Activated CD4-positive, alpha-beta T cell treated with anti-CD3 and anti-CD28 coated beads for 1 hour (primary cell): Measurements from ENCODE around the gene AADAT.
"Not testable (repeated sequence)": the region's sequence is repeated elsewhere in the genome, so short reads cannot be mapped to it uniquely, and the experiment has no call there.

ENCODE experiments used
- DNase-seq: peaks from one replicate; pipeline ENCODE4 v3.0.0-alpha.2; 2020

AADAT gene

DNA sequence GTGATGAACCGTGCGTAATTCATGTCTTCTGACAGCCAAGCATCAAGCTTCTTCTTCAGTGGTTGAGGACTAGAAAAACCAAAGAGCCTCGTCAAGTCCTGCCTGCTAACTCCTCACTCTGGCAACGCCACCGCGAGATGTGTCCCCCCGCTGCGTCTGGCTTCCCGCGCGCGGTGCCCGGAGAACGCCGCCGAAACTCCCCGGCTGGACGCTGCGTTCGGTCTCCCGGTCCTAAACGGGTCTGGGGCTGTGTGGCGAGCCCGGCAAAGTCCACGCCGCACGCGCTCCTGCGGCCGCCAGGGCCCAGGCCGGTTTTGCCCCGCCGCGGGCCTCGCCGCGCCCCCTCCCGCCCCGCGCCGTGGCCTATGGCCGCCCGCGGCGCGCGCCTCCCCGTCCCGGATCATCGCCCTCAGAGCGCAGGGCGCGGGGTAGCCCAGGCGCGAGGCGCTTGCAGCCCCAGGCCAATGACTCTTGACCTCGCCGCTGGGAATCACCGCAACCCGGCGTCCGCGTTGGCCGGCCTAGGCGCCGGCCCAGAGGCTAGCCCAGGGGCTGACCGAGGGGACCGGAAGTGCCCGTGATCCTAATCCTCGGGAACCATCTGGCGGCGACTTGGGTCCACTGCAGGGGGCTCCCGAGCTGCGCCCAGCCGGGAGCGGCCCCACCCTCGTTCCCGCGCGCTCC, at the start of gene AADAT:
AADAT (minus strand) TSS at position 289 of the 684 bp plus-strand sequence; CDS start at position 23, 266 bp downstream.
- DNase-seq = no peak

- DNase-seq = peak; percentile 40
Observed at GRCh38 chr4:170138580-170139194, 48.9 kb upstream of the AADAT start.

DNA sequence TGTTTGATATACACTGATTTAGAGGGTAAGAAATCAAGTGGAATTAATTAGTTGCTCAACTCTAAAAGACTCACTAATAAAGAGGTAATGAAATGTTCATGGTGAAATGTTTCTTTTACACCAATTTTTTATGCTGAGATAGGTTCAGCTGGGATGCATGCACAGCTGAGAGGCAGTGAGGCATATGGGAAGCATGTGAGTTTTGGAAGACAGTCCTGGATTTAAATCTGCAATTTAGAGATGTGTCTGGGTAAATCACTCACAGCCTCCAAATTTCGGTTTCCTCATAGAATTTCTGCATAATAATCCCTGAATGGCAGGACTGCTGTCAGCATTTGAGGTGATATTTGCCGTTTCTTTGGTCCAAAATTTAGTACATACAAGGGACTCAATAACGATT, 48.2 kb upstream of the AADAT start:
- DNase-seq = no peak

DNA sequence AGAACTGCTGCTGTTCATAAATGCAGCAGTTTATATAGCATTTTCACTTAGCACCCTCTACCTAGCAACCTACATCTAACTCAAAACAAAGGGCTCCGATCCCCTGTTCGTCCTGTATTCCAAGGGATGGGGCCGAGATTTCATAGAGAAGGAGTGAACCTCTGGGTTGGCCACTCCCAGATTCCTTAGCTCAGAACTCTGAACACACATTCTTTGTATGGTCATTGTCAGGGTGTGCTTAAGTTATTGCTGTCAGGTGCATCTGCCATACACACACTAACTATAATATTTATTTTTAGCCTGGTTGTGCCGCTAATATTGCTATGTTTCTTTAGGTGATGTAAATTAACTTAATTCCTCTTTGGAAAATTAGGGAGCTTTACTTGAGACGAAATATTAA, 47.7 kb upstream of the AADAT start:
- DNase-seq = no peak

GRCh38 chr4:170134821-170135220, 45.1 kb upstream of the AADAT start:
- DNase-seq = no peak

GRCh38 chr4:170128219-170128804, 38.6 kb upstream of the AADAT start:
- no peak for DNase-seq

- DNase-seq = no peak
Observed at GRCh38 chr4:170127758-170128157, 38.0 kb upstream of the AADAT start.

DNA sequence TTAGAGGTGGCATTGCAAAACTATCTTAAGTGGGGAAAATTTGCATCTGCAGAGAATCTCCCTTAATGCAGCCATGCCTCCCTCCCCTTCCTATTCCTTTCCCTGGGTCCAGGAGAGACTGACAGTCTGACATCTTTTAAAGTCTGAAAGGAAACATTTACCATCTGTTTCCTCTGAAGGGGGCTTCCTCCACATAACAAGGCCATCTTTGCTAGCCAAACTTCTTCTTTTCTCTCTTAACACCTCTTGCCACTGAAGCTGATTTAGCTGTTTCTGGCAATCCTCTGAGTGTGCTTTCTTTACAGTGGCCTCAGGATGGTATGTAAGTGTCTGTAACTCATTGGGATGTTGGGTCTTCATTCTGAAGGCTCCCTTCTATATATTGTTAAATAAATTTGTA, 34.6 kb upstream of the AADAT start:
- no peak for DNase-seq

GRCh38 chr4:170122252-170122651, 32.5 kb upstream of the AADAT start:
- no peak for DNase-seq

DNA sequence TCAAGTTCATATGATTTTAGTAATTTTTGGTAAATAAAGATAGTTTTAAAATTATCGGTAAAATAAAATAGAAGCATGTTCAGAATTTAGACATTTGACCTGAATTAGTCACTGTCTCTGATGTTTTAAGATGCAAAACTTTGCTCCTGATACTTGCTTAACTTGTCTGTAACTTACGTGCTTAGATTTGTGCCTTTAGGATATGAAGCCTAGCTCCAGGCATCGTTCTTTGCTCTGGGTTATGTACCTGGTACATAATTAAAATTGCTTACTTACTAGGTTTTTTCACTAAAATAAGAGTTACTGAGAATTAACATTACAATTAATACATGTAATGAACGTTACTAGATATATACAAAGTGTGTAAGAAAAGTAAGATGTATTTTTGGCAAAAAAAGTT, 24.9 kb upstream of the AADAT start:
- no peak for DNase-seq

- not testable (repeated sequence) for DNase-seq
Observed at GRCh38 chr4:170114183-170114582, 24.4 kb upstream of the AADAT start.

DNA sequence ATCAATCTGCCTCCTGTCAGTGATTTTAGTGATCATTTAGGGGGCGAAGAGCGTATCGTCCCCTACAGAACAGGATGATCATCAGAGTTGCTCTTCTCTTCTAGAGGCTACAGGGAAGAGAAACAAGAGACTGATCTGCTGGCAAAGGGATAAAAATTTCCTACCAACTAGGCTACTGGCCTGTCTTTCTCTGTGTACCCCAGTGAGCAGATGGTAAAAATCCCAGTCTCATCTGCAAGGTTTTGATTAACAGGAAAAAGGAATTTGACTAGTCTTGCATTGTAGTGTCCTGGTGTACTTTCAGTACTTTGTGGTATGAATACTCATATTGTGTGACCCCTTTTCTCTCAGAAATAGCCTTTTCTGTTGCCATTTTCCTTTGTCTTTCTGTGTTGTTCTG, 21.8 kb upstream of the AADAT start:
- no peak for DNase-seq

GRCh38 chr4:170111085-170111484, 21.3 kb upstream of the AADAT start:
- DNase-seq = no peak

DNA sequence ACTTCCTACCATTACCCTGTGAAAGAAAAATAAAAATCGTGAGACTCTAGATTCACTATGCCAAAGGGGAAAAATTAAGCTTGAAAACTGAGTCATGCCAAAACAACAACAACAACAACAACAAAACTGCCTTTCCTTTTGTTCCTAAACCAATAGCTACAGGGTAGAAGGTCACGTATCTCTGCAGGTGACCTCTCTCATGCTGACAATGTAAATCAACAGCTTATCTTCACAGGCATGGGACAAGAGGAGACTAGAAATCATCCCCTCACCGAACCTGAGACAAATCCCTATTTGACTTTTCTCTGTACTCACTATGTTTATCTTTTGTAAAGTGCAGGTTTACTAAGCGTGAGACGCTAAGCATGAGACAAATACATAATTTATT, 20.5 kb upstream of the AADAT start:
- DNase-seq = no peak

DNA sequence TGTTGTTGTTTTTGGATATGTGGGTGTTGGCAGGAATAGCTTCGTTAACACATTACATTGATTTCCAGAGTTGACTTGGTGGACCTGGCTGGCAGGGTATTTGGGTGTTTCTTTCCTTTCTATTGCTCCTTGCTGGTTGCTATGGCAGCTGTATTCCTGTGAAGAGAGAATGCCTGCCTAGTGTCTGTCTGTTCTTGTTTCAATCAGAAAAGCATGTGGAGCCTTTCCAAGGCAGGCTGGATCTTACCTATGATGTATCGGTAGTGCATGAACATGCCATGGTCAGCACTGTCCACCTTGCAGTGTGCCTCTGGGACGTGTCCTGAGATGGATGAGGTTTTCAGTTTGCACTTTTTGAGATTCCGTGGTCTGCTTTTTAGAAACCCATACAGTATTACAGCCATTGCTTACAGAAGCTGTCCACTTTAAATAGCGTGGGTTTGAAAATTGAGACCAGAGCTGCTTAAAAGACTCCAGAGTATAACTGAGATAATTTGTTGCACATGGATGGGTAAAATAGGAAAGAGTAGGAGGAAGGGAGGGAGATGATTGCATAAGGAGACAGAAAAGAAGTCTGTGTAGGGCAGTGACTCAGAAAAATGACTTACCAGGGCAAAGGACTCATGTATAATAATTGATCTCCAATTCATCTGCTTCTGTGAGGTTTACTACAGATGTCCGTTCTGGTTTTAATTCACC, 20.0 kb upstream of the AADAT start:
- no peak for DNase-seq

- DNase-seq = no peak
Observed at GRCh38 chr4:170106900-170107299, 17.1 kb upstream of the AADAT start.

DNA sequence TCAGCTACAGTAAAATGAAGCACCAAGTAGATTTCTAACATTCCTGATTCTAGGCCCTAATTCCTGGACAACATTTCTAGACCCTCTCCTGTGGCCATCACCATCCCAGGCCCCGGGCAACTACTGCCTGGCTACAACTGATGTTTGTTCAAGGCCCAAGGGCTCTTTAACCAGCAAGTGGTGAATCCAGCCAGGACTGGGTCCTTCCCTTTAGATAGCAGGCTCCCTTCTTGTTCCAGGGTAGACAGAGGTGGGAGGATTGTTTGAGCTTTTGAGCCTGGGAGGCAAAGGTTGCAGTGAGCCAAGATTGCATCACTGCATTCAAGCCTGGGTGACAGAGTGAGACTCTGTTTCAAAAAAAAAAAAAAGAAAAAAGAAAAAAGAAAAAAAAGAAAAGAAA, 12.7 kb upstream of the AADAT start:
- no peak for DNase-seq

- DNase-seq = not testable (repeated sequence)
Observed at GRCh38 chr4:170098171-170098570, 8.4 kb upstream of the AADAT start.

DNA sequence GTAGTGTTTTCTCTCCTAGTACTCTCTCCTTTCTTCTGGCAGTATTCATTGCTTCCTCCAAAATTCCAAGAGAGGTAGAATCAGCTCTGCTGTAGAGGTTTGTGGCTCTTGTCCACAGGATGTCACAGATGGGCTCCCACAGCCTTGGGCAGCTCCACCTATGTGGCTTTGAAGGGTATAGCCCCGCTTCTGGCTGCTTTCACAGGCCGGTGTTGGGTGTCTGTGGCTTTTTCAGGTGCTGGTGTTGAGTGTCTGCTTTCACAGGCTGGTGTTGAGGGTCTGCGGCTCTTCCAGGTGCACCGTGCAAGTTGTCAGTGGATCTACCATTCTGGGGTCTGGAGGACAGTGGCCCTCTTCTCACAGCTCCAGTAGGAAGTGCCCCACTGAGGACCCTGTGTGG, 7.9 kb upstream of the AADAT start:
- DNase-seq = no peak

DNA sequence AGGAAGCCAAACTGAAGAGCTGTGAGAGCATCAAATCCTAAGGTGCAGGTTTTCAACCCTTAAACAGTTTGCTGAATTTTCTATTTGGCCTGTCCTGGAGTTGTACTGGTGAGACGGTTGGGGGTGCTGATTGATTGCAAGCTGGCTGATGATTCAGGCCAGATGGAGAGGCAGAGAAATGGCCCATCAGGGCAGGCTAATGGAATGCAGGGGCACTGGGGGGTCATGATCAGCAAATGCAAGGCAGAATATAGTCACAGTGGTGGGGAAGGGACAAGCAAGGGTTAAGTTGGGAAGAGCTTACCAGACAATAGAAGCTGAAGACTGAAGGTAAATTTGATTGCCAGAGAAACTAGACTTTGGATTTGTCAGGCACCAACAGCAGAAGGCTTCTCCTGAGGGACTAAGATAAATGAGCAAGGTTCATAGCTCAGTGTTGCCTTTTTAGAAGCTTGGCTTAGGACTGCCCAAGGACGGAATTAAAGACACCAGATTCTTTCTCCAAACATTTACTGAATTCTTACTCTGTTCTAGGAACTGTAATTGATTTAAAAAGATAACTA, 4.3 kb upstream of the AADAT start:
- no peak for DNase-seq

DNA sequence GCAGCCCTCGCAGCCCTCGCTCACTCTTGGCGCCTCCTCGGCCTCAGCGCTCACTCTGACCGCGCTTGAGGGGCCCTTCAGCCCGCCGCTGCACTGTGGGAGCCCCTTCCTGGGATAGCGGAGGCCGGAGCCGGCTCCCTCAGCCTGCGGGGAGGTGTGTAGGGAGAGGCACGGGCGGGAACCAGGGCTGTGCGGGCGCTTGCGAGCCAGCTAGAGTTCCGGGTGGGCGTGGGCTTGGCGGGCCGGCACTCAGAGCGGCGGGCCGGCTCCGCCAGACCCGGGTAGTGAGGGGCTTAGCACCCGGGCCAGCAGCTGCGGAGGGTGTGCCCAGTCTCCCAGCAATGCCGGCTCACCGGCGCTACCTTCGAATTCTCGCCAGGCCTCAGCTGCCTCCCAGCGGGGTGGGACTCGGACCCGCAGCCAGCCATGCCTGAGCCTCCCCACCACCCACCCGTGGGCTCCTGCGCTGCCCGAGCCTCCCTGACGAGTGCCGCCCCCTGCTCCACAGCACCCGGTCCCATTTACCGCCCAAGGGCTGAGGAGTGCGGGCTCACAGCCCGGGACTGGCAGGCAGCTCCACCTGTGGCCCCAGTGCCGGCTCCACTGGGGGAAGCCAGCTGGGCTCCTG, 1.4 kb upstream of the AADAT start:
- DNase-seq = no peak

- DNase-seq = no peak
Observed at GRCh38 chr4:170090352-170091052, 746 bp upstream of the AADAT start.
